Measurements from ENCODE around the gene CELF4.

GRCh38 chr18:37317486-37317885, 248.1 kb downstream of the CELF4 start:
- TF ChIP-seq, protein P1, sequence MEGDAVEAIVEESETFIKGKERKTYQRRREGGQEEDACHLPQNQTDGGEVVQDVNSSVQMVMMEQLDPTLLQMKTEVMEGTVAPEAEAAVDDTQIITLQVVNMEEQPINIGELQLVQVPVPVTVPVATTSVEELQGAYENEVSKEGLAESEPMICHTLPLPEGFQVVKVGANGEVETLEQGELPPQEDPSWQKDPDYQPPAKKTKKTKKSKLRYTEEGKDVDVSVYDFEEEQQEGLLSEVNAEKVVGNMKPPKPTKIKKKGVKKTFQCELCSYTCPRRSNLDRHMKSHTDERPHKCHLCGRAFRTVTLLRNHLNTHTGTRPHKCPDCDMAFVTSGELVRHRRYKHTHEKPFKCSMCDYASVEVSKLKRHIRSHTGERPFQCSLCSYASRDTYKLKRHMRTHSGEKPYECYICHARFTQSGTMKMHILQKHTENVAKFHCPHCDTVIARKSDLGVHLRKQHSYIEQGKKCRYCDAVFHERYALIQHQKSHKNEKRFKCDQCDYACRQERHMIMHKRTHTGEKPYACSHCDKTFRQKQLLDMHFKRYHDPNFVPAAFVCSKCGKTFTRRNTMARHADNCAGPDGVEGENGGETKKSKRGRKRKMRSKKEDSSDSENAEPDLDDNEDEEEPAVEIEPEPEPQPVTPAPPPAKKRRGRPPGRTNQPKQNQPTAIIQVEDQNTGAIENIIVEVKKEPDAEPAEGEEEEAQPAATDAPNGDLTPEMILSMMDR (IDR thresholded peaks at IDR 0.05): no peak
- TF ChIP-seq POLR2A (IDR thresholded peaks at IDR 0.05): no peak
